HG02759 (cell line): ENCODE results near the gene PSKH1.
"Not testable (repeated sequence)": the region's sequence is repeated elsewhere in the genome, so short reads cannot be mapped to it uniquely, and the experiment has no call there.

Experiments used
- ATAC-seq: cut with Tn5 transposase; IDR thresholded peaks from one replicate; pipeline ENCODE4 v1.9.1; 2021; ENCODE audit warnings: mild to moderate bottlenecking, moderate library complexity; ENCODE audit not compliant: unreplicated experiment

The PSKH1 gene

GRCh38 chr16:67957622-67958021 is 64.6 kb downstream of the PSKH1 start:
- no peak for ATAC-seq

- ATAC-seq = no peak
Observed at GRCh38 chr16:67959536-67960329, 66.7 kb downstream of the PSKH1 start.

GRCh38 chr16:67961551-67961957 is 68.5 kb downstream of the PSKH1 start:
- ATAC-seq = no peak

GRCh38 chr16:67962135-67962534 is 69.1 kb downstream of the PSKH1 start:
- ATAC-seq = no peak

- ATAC-seq = no peak
Observed at GRCh38 chr16:67963292-67963661, 70.2 kb downstream of the PSKH1 start.

GRCh38 chr16:67963662-67964321 is 70.7 kb downstream of the PSKH1 start:
- no peak for ATAC-seq

GRCh38 chr16:67964477-67965131 is 71.5 kb downstream of the PSKH1 start:
- ATAC-seq = no peak

- no peak for ATAC-seq
Observed at GRCh38 chr16:67965668-67966548, 72.9 kb downstream of the PSKH1 start.

- no peak for ATAC-seq
Observed at GRCh38 chr16:67966549-67967182, 73.6 kb downstream of the PSKH1 start.

GRCh38 chr16:67967183-67967957 is 74.3 kb downstream of the PSKH1 start:
- ATAC-seq = peak; percentile 3

- ATAC-seq = peak; percentile 23
Observed at GRCh38 chr16:67967958-67968399, 74.9 kb downstream of the PSKH1 start.

- peak; percentile 83 for ATAC-seq
Observed at GRCh38 chr16:67968400-67969253, 75.6 kb downstream of the PSKH1 start, which contains the start of gene SLC12A4. Gene SLC12A4, minus strand, starts transcription at chr16:67968637. Its CDS starts 84 bp downstream, at chr16:67968553.

- ATAC-seq = no peak
Observed at GRCh38 chr16:67969254-67970039, 76.4 kb downstream of the PSKH1 start.

- no peak for ATAC-seq
Observed at GRCh38 chr16:67971111-67971510, 78.1 kb downstream of the PSKH1 start.

- not testable (repeated sequence) for ATAC-seq
Observed at GRCh38 chr16:67972285-67972684, 79.2 kb downstream of the PSKH1 start.

- ATAC-seq = no peak
Observed at GRCh38 chr16:67975321-67976105, 82.5 kb downstream of the PSKH1 start.

- no peak for ATAC-seq
Observed at GRCh38 chr16:67976205-67976604, 83.2 kb downstream of the PSKH1 start.
